ENCODE data around the gene OSTN.

GRCh38 chr3:191234216-191234615 lies 35.2 kb downstream of the OSTN start:
- TF ChIP-seq, protein P1, sequence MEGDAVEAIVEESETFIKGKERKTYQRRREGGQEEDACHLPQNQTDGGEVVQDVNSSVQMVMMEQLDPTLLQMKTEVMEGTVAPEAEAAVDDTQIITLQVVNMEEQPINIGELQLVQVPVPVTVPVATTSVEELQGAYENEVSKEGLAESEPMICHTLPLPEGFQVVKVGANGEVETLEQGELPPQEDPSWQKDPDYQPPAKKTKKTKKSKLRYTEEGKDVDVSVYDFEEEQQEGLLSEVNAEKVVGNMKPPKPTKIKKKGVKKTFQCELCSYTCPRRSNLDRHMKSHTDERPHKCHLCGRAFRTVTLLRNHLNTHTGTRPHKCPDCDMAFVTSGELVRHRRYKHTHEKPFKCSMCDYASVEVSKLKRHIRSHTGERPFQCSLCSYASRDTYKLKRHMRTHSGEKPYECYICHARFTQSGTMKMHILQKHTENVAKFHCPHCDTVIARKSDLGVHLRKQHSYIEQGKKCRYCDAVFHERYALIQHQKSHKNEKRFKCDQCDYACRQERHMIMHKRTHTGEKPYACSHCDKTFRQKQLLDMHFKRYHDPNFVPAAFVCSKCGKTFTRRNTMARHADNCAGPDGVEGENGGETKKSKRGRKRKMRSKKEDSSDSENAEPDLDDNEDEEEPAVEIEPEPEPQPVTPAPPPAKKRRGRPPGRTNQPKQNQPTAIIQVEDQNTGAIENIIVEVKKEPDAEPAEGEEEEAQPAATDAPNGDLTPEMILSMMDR (IDR thresholded peaks at IDR 0.05), result no peak
- TF ChIP-seq POLR2A (IDR thresholded peaks at IDR 0.05), result no peak
